ENCODE measurements around the gene GALC.

GRCh38 chr14:87894920-87895319 lies 98.1 kb downstream of the GALC start:
- no peak for TF ChIP-seq TAF1 (IDR thresholded peaks at IDR 0.05; ENCODE audit: low read depth)
- TF ChIP-seq ZBTB7A (IDR thresholded peaks at IDR 0.05; ENCODE audit: low read depth) = no peak
- no peak for TF ChIP-seq NFIC (IDR thresholded peaks at IDR 0.05)
- TF ChIP-seq RAD21 (IDR thresholded peaks at IDR 0.05; ENCODE audit: low read depth) = no peak
- TF ChIP-seq EP300 (IDR thresholded peaks at IDR 0.05; ENCODE audit: borderline replicate concordance) = no peak
- no peak for TF ChIP-seq YY1 (IDR thresholded peaks at IDR 0.05; ENCODE audit: low read depth)
- TF ChIP-seq TCF12 (IDR thresholded peaks at IDR 0.05; ENCODE audit: low read depth) = no peak

Data from Ishikawa (cell line).